IMR-90 (cell line): ENCODE results near the gene ASXL1. TPM values are rescaled to one million over a fixed set of nuclear protein-coding genes. Genes with fewer than 3 reads are reported as not detected.

Experiments used
- ATAC-seq: fragments of 200-7000 bp; cut with Tn5 transposase; 2 replicates; pipeline ENCODE4 v1.9.1; 2020; ENCODE audit warnings: low read depth, mild to moderate bottlenecking, moderate library complexity
- BruUV-seq: library from RNA; stranded (reverse); fragments of 400-500 nt; replicated peaks from 2 replicates; lab custom pipeline; 2021; lab: Mats Ljungman, UMichigan
- CTCF ChIA-PET: fragments of 300-600 bp; formaldehyde crosslinking; extraction: SDS; loops from one replicate; lab custom pipeline; 2021; ENCODE audit warnings: antibody characterized with exemption; lab: Yijun Ruan, JAX
- POLR2A ChIA-PET: fragments of 300-600 bp; sonication (Branson Sonifier 250); formaldehyde crosslinking; loops from one replicate; lab custom pipeline; 2022; ENCODE audit warnings: antibody characterized with exemption; ENCODE audit not compliant: unreplicated experiment; lab: Charles Lee
- DNase-seq: peaks from one replicate; pipeline ENCODE4 v3.0.0; 2013
- H2AFZ ChIP-seq: replicated peaks from 2 replicates; pipeline ENCODE3; 2013; ENCODE audit warnings: low read length, mild to moderate bottlenecking; ENCODE audit not compliant: poor library complexity
- H2AK5ac ChIP-seq: 2 replicates; pipeline ENCODE4 v1.6.1; 2013; ENCODE audit warnings: low read depth, low read length, inconsistent platforms
- H2AK9ac ChIP-seq: replicated peaks from 2 replicates; pipeline ENCODE3; 2013; ENCODE audit warnings: mild to moderate bottlenecking, low read depth, low read length, moderate library complexity; ENCODE audit not compliant: poor library complexity
- H2BK120ac ChIP-seq: 2 replicates; pipeline ENCODE4 v1.6.1; 2013; ENCODE audit warnings: low read depth, low read length, inconsistent platforms
- H2BK15ac ChIP-seq: 3 replicates; pipeline ENCODE4 v1.6.1; 2013; ENCODE audit warnings: low read depth, low read length, inconsistent platforms
- H2BK20ac ChIP-seq: 2 replicates; pipeline ENCODE4 v1.6.1; 2013; ENCODE audit warnings: low read depth, mild to moderate bottlenecking, inconsistent platforms, low read length, moderate library complexity
- H2BK5ac ChIP-seq: 2 replicates; pipeline ENCODE4 v1.6.1; 2013; ENCODE audit warnings: mild to moderate bottlenecking, low read depth, low read length, inconsistent platforms; ENCODE audit not compliant: poor library complexity, severe bottlenecking
- H3K14ac ChIP-seq: replicated peaks from 2 replicates; pipeline ENCODE4 v1.6.1; 2013; ENCODE audit warnings: low read depth, low read length, inconsistent platforms
- H3K18ac ChIP-seq: 2 replicates; pipeline ENCODE4 v1.6.1; 2013; ENCODE audit warnings: low read depth, low read length, control low read depth
- H3K23ac ChIP-seq: 2 replicates; pipeline ENCODE4 v1.6.1; 2013; ENCODE audit warnings: low read depth, low read length, inconsistent platforms
- H3K27ac ChIP-seq: 2 replicates; pipeline ENCODE4 v1.5.1; 2013; ENCODE audit warnings: mild to moderate bottlenecking, control low read depth, low read length; ENCODE audit not compliant: insufficient read depth
- H3K27me3 ChIP-seq: 2 replicates; pipeline ENCODE4 v1.6.1; 2013; ENCODE audit warnings: low read length; ENCODE audit not compliant: control insufficient read depth, insufficient read depth
- H3K36me3 ChIP-seq: 2 replicates; pipeline ENCODE4 v1.6.1; 2013; ENCODE audit warnings: low read length, mixed read lengths; ENCODE audit not compliant: control insufficient read depth, insufficient read depth
- H3K4ac ChIP-seq: 2 replicates; pipeline ENCODE4 v1.6.1; 2013; ENCODE audit warnings: low read depth, low read length, inconsistent platforms
- H3K4me1 ChIP-seq: 2 replicates; pipeline ENCODE4 v1.6.1; 2013; ENCODE audit warnings: low read length, mixed read lengths; ENCODE audit not compliant: control insufficient read depth, insufficient read depth
- H3K4me2 ChIP-seq: 2 replicates; pipeline ENCODE4 v1.6.1; 2013; ENCODE audit warnings: low read depth, mild to moderate bottlenecking, control low read depth, low read length, moderate library complexity
- H3K4me3 ChIP-seq: 2 replicates; pipeline ENCODE4 v1.5.1; 2013; ENCODE audit warnings: low read depth, mild to moderate bottlenecking, control low read depth, low read length, moderate library complexity; ENCODE audit not compliant: insufficient read depth
- H3K56ac ChIP-seq: 2 replicates; pipeline ENCODE4 v1.6.1; 2013; ENCODE audit warnings: low read length, inconsistent platforms; ENCODE audit not compliant: insufficient read depth; ENCODE audit errors: extremely low read depth
- H3K79me1 ChIP-seq, 2 experiments: 2 replicates each; pipeline ENCODE4 v1.6.1; 2013; ENCODE audit warnings: low read length in 2 of 2, inconsistent platforms in 1 of 2, low read depth in 1 of 2
- H3K9ac ChIP-seq: 2 replicates; pipeline ENCODE4 v1.6.1; 2013; ENCODE audit warnings: low read depth, low read length, control low read depth
- H3K9me1 ChIP-seq: 2 replicates; pipeline ENCODE4 v1.6.1; 2013; ENCODE audit warnings: low read length, inconsistent platforms; ENCODE audit not compliant: insufficient read depth
- H3K9me3 ChIP-seq: 2 replicates; pipeline ENCODE4 v1.6.1; 2013; ENCODE audit warnings: low read length; ENCODE audit not compliant: control insufficient read depth, insufficient read depth
- H4K20me1 ChIP-seq: 2 replicates; pipeline ENCODE4 v1.6.1; 2013; ENCODE audit warnings: low read length, inconsistent platforms; ENCODE audit not compliant: insufficient read depth
- H4K5ac ChIP-seq: 2 replicates; pipeline ENCODE4 v1.6.1; 2013; ENCODE audit warnings: mild to moderate bottlenecking, low read depth, low read length, control low read depth
- H4K8ac ChIP-seq, 2 experiments: 2 replicates each; pipeline ENCODE4 v1.6.1; 2013; ENCODE audit warnings: low read depth in 2 of 2, low read length in 2 of 2, control low read depth in 1 of 2, inconsistent platforms in 1 of 2
- H4K91ac ChIP-seq: 2 replicates; pipeline ENCODE4 v1.6.1; 2013; ENCODE audit warnings: low read depth, low read length, inconsistent platforms; ENCODE audit not compliant: insufficient read depth
- CTCF ChIP-seq: conservative IDR thresholded peaks from 2 replicates; pipeline ENCODE4 v1.5.1; 2012; ENCODE audit warnings: mild to moderate bottlenecking, low read depth, low read length, improper control_type of control experiment
- RCOR1 ChIP-seq: IDR thresholded peaks from 2 replicates; pipeline ENCODE4 v1.6.1; 2012; ENCODE audit warnings: mild to moderate bottlenecking, low read length, improper control_type of control experiment; ENCODE audit not compliant: insufficient replicate concordance
- WGBS, 2 experiments: methylation state at CpG; one replicate each; pipeline versions ENCODE4 v1.1.5 to v1.1.7; 2013; ENCODE audit warnings: missing lambda C conversion rate in 2 of 2; ENCODE audit not compliant: insufficient read length in 1 of 2; ENCODE audit errors: extremely low coverage in 2 of 2; 5-methylcytosine and 5-hydroxymethylcytosine counted together
- dilution Hi-C: fragments of 300-500 bp; cut with HindIII; formaldehyde crosslinking; loops from one replicate; pipeline ENCODE4 v1.14.3; 2018; ENCODE audit warnings: low sequenced_read_pairs; ENCODE audit not compliant: unreplicated experiment
- in situ Hi-C: fragments of 300-500 bp; cut with MboI; formaldehyde crosslinking; loops from 3 replicates; pipeline ENCODE4 v1.14.3; 2019; ENCODE audit warnings: low sequenced_read_pairs, inconsistent platforms, mixed read lengths
- intact Hi-C: fragments of 100-400 bp; cut with micrococcal nuclease; formaldehyde crosslinking; loops from 2 replicates; pipeline ENCODE4 v1.10.0; 2022
- polyA plus RNA-seq, 3 experiments: library from polyadenylated mRNA; depleted of rRNA; stranded (reverse); fragments of >200 nt; gene quantifications; 2 replicates each; pipeline ENCODE4 v1.2.3, GENCODE V29; 2012; ENCODE audit warnings: low replicate concordance in 1 of 3
- total RNA-seq: library from RNA; depleted of rRNA; stranded (reverse); fragments of >200 nt; gene quantifications from 2 replicates; pipeline ENCODE4 v1.2.3, GENCODE V29; 2012

ASXL1 gene
- total and polyA plus RNA-seq, 2 of the 4 experiments (the other 2 are of a cell fraction) = 29.9 to 37.1 TPM

DNA sequence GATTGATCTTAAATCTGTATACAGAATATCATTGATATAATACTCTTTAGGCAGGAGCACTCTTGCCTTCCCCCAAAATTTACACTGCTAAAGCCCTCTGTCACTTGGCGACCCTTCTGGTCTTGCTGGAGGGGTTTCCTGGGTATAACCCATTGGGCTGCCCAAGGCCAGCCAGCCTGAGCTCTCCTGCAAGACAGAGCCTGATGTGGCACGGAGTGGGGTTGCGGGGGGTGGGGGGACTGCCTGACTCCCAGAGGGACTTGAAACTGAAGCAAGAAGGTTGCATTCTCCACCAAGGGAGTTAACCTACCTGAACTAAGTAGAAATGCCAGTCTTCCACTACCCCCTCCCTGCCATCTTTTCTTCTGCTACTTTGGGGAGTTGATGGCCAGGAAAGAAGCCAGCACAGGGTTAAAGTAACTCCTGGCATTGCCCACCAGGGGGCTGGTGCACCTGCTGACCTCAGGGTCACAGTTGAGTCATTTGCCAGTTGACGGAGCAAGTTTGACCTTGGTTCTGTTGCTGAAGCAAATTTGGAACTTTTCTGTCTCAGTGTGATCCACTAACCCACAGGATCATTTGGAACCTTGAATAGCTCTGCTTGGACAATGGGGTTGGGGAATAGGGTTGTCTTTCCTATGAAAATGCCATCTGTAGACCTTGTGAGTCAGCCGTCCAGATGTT, 79.4 kb downstream of the ASXL1 start:
- no peak for DNase-seq
- Histone ChIP-seq H3K9me1 (peaks cover 44% of the 10 kb centered on the region), H4K91ac (no peak overlapping the region), H3K4me3 (no peak overlapping the region), H3K27me3 (no peaks in the 10 kb centered on the region), H3K18ac (no peak overlapping the region), H4K8ac (no peak overlapping the region), H3K4ac (no peak overlapping the region), H3K9me3 (no peaks in the 10 kb centered on the region), H2AK9ac (no peak overlapping the region), H2AK5ac (no peak overlapping the region), H3K79me1 (peaks cover 38 to 73% of the 10 kb centered on the region in 2 experiments), H3K56ac (no peak overlapping the region), H3K27ac (no peak overlapping the region), H2BK20ac (no peak overlapping the region), H3K14ac (no peak overlapping the region), H4K20me1 (peaks cover 51% of the 10 kb centered on the region), H4K5ac (no peak overlapping the region), H3K9ac (no peak overlapping the region), H2BK120ac (no peak overlapping the region), H2BK15ac (no peak overlapping the region), H3K4me2 (no peak overlapping the region), H3K4me1 (peaks cover 7% of the 10 kb centered on the region), H3K36me3 (peaks cover 65% of the 10 kb centered on the region), H2BK5ac (no peak overlapping the region), H3K23ac (no peak overlapping the region), H2AFZ (no peak overlapping the region)
- dilution Hi-C loops = no loop called here
- BruUV-seq = no TSS peak
- ChIA-PET POLR2A (interaction anchor here (0.6 kb wide), 1 partner anchor 17 kb away, joined by 3 read pairs; no protein-coding TSS in a partner anchor), CTCF (no interaction called here)
- intact Hi-C loops = loop anchor here (5.0 kb wide), 1 partner anchor 100 kb away; no protein-coding TSS in a partner anchor
- no CpG with 5 or more reads among the region's 5 CpGs for WGBS, 2 experiments
- no peak for ATAC-seq
- no peak for TF ChIP-seq RCOR1
- 0 out of 2 replicates have a peak, but pooled peaks have one; percentile 18 for TF ChIP-seq CTCF
- in situ Hi-C loops = no loop called here
